Thoracic aorta (tissue), 2 donors: ENCODE results near the gene MAP3K8. TPM values are rescaled to one million over a fixed set of nuclear protein-coding genes. Genes with fewer than 3 reads are reported as not detected.

Source experiments
- ATAC-seq: fragments of 150-250 bp; one replicate; pipeline ENCODE4 v1.8.0; 2017; ENCODE audit warnings: low read depth; ENCODE audit not compliant: insufficient number of reproducible peaks, low FRiP score
- DNase-seq: peaks from one replicate; pipeline ENCODE4 v3.0.0-alpha.2; 2020; ENCODE audit warnings: low spot score
- H3K27ac ChIP-seq, 2 donors: fragments of 200-600 bp; sonication (generic); 1 replicate in 1 of 2; 2 replicates in 1 of 2; pipeline ENCODE4 v1.5.1; 2016; ENCODE audit warnings: mild to moderate bottlenecking in 2 of 2, moderate library complexity in 2 of 2
- H3K27me3 ChIP-seq: fragments of 200-600 bp; sonication (generic); replicated peaks from 2 replicates; pipeline ENCODE4 v1.6.0; 2016; ENCODE audit warnings: mild to moderate bottlenecking; ENCODE audit not compliant: insufficient read depth
- H3K36me3 ChIP-seq: fragments of 200-600 bp; sonication (generic); one replicate; pipeline ENCODE4 v1.5.1; 2016
- H3K4me1 ChIP-seq, 2 donors: fragments of 200-600 bp; sonication (generic); 1 replicate in 1 of 2; 2 replicates in 1 of 2; pipeline versions ENCODE4 v1.5.1 to v1.6.0; 2016; ENCODE audit warnings: low read depth in 2 of 2, mild to moderate bottlenecking in 1 of 2; ENCODE audit not compliant: control insufficient read depth in 1 of 2
- H3K4me3 ChIP-seq: fragments of 200-600 bp; sonication (generic); 2 replicates; pipeline ENCODE4 v1.5.1; 2016; ENCODE audit warnings: mild to moderate bottlenecking
- H3K9me3 ChIP-seq: fragments of 200-600 bp; sonication (generic); 2 replicates; pipeline ENCODE4 v1.5.1; 2016
- total RNA-seq, 2 donors: library from RNA; depleted of rRNA; stranded (reverse); fragments of >200 nt; gene quantifications; one replicate each; pipeline versions ENCODE4 v1.1.0 to v1.2.3, GENCODE V29; 2016
- TF ChIP-seq, protein P1 (sequence below): fragments of 200-600 bp; sonication (generic); IDR thresholded peaks from one replicate; pipeline ENCODE4 v1.5.1; 2019; ENCODE audit warnings: antibody characterized with exemption

Gene MAP3K8
- total RNA-seq, 2 donors from 2014 or later = 63.4 to 64.3 TPM

DNA sequence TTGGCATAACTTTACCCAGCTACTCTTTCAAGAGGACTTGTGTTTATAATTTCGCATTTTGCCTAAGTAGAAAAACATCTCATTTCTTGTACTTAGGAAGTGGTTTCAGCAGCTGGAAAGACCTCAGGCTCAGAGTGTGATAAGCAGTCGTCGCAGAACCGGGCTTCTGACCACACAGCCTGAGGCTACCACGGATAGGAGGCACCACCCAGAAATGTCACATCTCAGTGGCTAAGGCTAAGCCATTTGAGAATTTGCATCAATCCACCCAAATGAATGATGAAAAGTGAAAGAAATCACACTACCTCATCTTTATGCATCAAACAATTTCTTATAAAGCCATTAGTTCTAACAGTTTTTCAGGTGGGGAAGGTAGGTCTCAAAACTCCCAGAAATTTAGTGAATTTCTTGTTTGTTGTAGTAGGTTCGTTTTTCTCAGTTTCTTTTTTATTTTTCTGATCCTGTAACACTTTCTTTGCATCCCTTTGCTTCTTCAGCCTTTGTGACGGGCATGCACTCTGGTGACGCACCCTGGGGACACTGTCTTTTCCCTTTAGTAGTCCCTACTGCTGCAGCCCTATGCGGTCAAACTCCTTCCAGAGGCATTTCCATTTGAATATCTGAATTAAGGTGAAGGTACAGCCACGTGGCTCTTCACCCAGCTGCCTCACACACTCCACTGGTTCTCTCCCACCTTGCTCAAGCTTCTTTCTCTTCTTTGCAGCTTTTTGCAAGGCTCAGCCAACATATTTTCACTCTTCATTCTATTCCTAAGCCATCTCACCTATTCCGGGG lies 68.5 kb downstream of the MAP3K8 start:
- ATAC-seq = no peak
- TF ChIP-seq, protein P1, sequence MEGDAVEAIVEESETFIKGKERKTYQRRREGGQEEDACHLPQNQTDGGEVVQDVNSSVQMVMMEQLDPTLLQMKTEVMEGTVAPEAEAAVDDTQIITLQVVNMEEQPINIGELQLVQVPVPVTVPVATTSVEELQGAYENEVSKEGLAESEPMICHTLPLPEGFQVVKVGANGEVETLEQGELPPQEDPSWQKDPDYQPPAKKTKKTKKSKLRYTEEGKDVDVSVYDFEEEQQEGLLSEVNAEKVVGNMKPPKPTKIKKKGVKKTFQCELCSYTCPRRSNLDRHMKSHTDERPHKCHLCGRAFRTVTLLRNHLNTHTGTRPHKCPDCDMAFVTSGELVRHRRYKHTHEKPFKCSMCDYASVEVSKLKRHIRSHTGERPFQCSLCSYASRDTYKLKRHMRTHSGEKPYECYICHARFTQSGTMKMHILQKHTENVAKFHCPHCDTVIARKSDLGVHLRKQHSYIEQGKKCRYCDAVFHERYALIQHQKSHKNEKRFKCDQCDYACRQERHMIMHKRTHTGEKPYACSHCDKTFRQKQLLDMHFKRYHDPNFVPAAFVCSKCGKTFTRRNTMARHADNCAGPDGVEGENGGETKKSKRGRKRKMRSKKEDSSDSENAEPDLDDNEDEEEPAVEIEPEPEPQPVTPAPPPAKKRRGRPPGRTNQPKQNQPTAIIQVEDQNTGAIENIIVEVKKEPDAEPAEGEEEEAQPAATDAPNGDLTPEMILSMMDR = no peak
- Histone ChIP-seq H3K27me3 (no peaks in the 10 kb centered on the region), H3K36me3 (no peaks in the 10 kb centered on the region), H3K9me3 (no peaks in the 10 kb centered on the region), H3K27ac (no peak overlapping the region), H3K4me3 (no peak overlapping the region), H3K4me1 (peaks cover 3 to 12% of the 10 kb centered on the region in 2 donors)
- DNase-seq = no peak

DNA sequence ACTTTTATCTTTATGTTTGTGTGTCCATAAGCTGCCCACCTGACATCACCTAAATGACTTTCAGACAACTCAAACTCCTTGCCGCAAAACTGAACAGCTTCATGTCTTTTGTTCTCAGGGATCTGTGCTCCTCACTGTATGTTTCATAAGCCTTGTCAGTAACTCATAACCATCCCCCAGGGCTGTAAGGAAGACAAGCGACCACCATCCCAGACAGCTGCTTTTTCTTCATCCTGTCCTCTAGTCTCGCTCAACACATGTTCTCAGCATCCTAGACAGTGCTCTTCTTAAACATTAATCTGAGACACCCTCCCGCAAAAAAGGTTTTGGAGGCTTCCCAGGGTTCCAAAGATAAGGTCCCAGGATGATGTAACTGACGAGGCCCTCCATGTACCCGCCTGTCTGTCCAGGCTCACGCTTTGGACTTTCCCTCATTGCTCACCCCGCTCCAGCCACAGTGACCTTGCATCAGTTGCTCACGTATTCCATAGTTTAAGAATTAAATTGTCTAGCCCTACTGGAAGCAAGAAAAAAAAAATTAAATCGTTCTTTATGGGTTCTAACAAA lies 69.8 kb downstream of the MAP3K8 start:
- no peaks in the 10 kb centered on the region for H3K27me3 ChIP-seq
- no peak overlapping the region for H3K4me3 ChIP-seq
- no peaks in the 10 kb centered on the region for H3K36me3 ChIP-seq
- DNase-seq = no peak
- no peak overlapping the region for H3K27ac ChIP-seq
- no peaks in the 10 kb centered on the region for H3K9me3 ChIP-seq
- peaks cover 3 to 12% of the 10 kb centered on the region in 2 donors for H3K4me1 ChIP-seq
- TF ChIP-seq, protein P1 = no peak
- ATAC-seq = no peak

DNA sequence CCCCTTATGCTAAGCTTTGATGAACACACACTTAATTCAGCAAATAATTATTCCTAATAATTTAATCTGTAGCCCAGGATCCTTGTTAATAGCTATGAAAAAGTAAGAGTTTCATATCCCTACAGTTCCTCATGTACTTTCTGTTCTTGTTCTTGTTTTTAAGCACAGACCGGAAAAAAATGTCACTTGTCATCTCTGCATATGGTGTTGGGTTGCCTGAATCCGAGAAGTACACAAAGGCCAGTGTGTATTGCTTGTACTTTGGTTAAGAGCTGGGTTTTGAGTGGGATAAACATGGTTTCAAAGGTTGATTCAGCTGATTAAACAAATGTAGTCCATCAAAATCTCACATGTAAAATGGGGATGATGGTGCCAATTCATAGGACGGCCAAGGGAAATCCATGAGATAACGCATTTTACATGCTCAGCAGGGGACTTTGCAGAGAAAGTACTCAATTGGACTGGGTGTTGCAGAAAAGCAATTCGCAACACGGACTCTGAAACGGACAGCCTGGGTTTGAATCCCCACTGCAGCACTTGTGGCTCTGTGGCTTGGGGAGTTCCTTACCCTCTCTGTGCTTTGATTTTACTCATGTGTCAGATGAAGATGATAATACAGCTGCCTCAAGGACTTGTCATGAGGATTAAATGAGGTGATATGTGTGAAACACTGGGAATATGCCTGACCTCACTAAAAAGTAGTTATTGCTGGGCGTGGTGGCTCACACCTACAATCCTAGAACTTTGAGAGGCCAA lies 71.7 kb downstream of the MAP3K8 start:
- Histone ChIP-seq H3K27me3 (no peaks in the 10 kb centered on the region), H3K36me3 (no peaks in the 10 kb centered on the region), H3K4me1 (peaks cover 8 to 22% of the 10 kb centered on the region in 2 donors), H3K4me3 (no peak overlapping the region), H3K9me3 (no peaks in the 10 kb centered on the region), H3K27ac (no peak overlapping the region)
- DNase-seq = no peak
- no peak for ATAC-seq
- TF ChIP-seq, protein P1 = no peak

DNA sequence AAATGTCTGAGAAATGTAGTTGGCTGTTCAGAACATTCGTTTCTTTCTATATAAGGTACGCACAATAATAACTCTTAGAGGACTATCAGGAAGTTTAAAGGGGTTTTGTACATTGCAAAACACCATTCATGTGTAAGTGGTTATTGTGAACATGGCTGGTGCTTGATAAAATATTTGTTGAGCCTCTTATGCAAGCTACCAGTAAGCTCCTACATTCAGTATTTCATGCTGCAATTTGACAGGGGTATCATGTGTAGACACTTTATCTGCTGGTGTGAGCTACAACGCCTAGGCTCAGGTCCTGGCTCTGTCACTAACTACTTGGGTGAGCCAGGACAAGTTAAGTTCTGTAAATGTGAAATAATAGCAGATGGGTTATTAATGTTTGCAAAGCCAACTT lies 75.5 kb downstream of the MAP3K8 start:
- no peak overlapping the region for H3K4me3 ChIP-seq
- TF ChIP-seq, protein P1 = no peak
- H3K27ac ChIP-seq = no peak overlapping the region
- no peaks in the 10 kb centered on the region for H3K27me3 ChIP-seq
- ATAC-seq (no peak), DNase-seq (no peak)
- peaks cover 8 to 16% of the 10 kb centered on the region in 2 donors for H3K4me1 ChIP-seq
- no peaks in the 10 kb centered on the region for H3K36me3 ChIP-seq
- no peaks in the 10 kb centered on the region for H3K9me3 ChIP-seq
